A172 (cell line): ENCODE data around the gene IDH3B. TPM values are rescaled to one million over a fixed set of nuclear protein-coding genes. Genes with fewer than 3 reads are reported as not detected.
"Not testable (repeated sequence)": the region's sequence is repeated elsewhere in the genome, so short reads cannot be mapped to it uniquely, and the experiment has no call there.

ENCODE experiments used
- DNase-seq: peaks from one replicate; pipeline ENCODE4 v3.0.0-alpha.2; 2015; ENCODE audit warnings: low spot score
- total RNA-seq: library from RNA; depleted of rRNA; stranded (reverse); fragments of >200 nt; shearing (Covaris generic); gene quantifications from 2 replicates; pipeline ENCODE4 v1.2.3, GENCODE V29; 2014

The IDH3B gene
- total RNA-seq, 1 experiment from 2014 or later, result 258 TPM

GRCh38 chr20:2694519-2694918 is 30.5 kb upstream of the IDH3B start:
- no peak for DNase-seq

- no peak for DNase-seq
Measured at GRCh38 chr20:2694008-2694471, 30.0 kb upstream of the IDH3B start.

- no peak for DNase-seq
Measured at GRCh38 chr20:2693286-2694007, 29.4 kb upstream of the IDH3B start.

- no peak for DNase-seq
Measured at GRCh38 chr20:2692886-2693285, 28.9 kb upstream of the IDH3B start.

GRCh38 chr20:2692036-2692885 is 28.2 kb upstream of the IDH3B start, which contains the start of gene EBF4:
Gene EBF4 (plus strand): TSS chr20:2692780. CDS start chr20:2693646, 866 bp downstream.
- no peak for DNase-seq

GRCh38 chr20:2691663-2692035 is 27.6 kb upstream of the IDH3B start:
- no peak for DNase-seq

- no peak for DNase-seq
Measured at GRCh38 chr20:2691127-2691526, 27.1 kb upstream of the IDH3B start.

GRCh38 chr20:2690718-2691117 is 26.7 kb upstream of the IDH3B start:
- no peak for DNase-seq

GRCh38 chr20:2690213-2690612 is 26.2 kb upstream of the IDH3B start:
- DNase-seq, result no peak

- no peak for DNase-seq
Measured at GRCh38 chr20:2688041-2688591, 24.1 kb upstream of the IDH3B start.

- no peak for DNase-seq
Measured at GRCh38 chr20:2687514-2687913, 23.5 kb upstream of the IDH3B start.

- DNase-seq, result not testable (repeated sequence)
Measured at GRCh38 chr20:2684817-2685216, 20.8 kb upstream of the IDH3B start.

- DNase-seq, result not testable (repeated sequence)
Measured at GRCh38 chr20:2682040-2682439, 18.0 kb upstream of the IDH3B start.

- DNase-seq, result no peak
Measured at GRCh38 chr20:2680046-2680445, 16.0 kb upstream of the IDH3B start.

- no peak for DNase-seq
Measured at GRCh38 chr20:2673453-2673852, 9.4 kb upstream of the IDH3B start.

- no peak for DNase-seq
Measured at GRCh38 chr20:2672446-2672845, 8.4 kb upstream of the IDH3B start.

GRCh38 chr20:2671977-2672376 is 8.0 kb upstream of the IDH3B start:
- no peak for DNase-seq

- DNase-seq, result no peak
Measured at GRCh38 chr20:2663364-2663886, 591 bp downstream of the IDH3B start.

- no peak for DNase-seq
Measured at GRCh38 chr20:2659547-2659946, 4.5 kb downstream of the IDH3B start.

- DNase-seq, result no peak
Measured at GRCh38 chr20:2658414-2659354, 5.3 kb downstream of the IDH3B start.

- DNase-seq, result no peak
Measured at GRCh38 chr20:2657674-2658073, 6.3 kb downstream of the IDH3B start.
